HG02973 (cell line): ENCODE data around the gene CA5A.
"Not testable (repeated sequence)": the region's sequence is repeated elsewhere in the genome, so short reads cannot be mapped to it uniquely, and the experiment has no call there.

Experiments
- ATAC-seq: cut with Tn5 transposase; IDR thresholded peaks from one replicate; pipeline ENCODE4 v1.9.1; 2021; ENCODE audit warnings: moderate library complexity; ENCODE audit not compliant: unreplicated experiment

The CA5A gene

DNA sequence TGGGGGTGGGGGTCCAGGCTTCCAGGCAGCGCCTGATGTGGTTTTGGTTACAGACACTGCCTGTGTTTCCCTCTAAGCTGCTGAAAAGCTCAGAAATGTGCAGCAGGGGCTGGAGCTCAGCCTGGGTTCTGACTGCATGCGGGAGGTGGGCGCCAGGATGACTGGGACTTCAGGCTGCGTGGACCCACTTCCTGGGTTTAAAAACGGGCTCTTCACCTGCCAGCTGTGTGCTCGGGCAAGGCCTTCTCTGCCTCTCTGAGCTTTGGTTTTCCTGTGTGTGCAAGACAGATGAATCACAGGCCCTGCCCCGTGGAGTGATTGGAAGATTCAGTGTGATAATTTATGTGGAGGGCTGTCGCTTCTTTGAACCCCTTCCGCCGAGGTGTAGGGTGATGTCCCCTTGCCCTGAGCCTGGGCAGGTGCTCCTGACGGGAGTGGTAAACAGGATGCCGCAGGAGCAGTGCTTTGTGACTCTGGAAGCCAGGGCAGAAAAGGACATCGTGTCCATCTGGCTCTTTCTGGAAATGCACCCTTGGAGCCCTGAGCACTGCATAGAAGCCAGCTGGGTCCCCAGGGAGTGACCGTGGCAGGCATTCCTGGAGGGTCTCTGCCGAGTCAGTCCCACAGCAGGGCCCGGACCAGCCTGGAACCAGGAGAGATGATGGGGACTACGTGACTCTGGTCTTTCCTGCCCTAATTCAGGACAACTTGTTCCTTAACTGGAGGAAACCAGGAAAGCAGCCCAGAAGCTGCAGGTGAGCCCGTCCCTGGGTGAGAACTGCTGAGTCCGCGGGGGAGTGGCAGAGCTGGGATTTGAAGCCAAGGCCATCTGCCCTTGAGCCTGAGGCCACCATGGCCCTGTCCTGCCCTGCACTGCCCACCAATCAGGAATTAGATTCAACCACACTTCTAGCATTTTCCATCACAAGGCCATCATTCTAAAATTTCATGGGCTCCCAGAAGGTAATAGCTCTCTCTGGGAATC, 38.5 kb downstream of the CA5A start:
- ATAC-seq: no peak

DNA sequence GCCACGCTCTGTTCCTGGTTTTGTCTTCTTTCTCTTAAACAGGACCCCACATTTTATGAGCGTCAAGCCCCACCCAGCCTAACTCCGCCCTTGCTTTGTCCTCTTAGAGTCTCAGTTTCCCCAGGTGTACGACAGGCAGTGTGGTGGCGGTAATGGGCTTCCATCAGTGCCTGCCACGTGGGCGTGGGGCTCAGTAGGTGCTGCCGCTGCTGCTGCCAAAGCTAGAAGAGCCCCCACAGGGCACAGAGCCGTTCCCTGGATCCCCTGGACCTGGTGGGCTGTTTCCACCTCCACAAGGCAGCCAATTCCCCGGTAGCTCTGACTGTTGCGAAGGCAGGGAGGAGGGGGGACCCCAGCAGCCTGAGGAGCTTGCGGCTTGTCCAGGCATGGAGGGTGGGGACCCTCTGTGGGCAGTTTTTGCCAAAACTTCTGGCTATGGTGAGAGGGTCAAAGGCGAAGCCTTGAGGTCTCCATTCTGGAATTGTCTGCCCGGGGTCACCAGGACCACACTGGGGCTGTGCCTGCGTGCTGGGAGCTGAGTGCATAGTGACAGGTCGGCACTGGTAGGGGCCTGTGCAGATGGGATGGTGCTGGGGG, 39.3 kb downstream of the CA5A start:
- not testable (repeated sequence) for ATAC-seq

DNA sequence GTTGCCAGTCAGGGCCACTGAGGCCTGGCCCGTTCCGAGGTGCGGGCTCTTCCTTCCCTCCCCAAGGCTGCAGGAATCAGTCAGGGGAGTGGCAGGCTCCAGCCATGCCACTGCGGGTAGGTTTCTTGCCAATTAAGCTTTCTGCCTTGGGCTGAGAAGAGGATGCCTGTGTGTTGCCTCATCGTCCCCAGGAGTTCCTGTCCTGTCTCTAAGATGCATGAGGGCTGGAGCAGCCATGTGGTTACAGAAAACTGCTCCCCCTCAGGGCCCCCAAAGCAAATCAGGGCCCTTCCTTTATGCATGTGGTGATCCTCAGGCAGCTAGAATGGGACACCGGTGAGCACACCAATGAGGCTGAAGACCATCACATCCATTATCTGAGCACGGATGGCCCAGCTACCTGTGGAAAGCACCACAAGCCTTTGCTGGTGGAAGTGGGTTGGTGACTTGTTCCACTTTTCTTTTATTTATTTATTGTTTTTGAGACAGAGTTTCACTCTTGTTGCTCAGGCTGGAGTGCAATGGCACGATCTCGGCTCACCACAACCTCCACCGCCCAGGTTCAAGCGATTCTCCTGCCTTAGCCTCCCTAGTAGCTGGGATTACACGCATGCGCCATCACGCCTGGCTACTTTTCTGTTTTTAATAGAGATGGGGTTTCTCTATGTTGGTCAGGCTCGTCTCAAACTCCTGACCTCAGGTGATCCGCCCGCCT, 40.0 kb downstream of the CA5A start:
- ATAC-seq: not testable (repeated sequence)

DNA sequence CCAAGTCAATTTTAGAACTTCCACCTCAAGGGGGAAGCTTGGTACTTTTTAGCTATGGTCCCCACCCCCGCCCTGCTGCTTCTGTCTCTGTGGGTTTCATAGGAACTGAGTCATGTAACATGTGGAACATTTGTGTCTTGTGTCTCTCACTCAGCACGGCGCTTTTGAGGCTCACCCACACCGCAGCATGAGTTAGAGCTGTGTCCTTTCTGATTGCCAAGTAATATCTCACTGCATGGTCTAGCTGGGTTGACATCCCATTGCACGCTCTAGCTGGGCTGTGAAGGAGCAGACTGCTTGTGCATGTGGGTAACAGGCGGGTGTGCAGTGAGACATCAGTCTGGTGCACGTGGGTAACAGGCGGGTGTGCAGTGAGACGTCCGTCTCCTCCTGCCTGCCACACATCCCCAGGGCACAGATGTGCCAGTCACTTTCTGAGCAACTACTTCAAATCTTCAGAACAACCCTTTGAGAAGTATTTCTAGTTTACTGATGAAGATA, 40.6 kb downstream of the CA5A start:
- peak; percentile 71 for ATAC-seq

DNA sequence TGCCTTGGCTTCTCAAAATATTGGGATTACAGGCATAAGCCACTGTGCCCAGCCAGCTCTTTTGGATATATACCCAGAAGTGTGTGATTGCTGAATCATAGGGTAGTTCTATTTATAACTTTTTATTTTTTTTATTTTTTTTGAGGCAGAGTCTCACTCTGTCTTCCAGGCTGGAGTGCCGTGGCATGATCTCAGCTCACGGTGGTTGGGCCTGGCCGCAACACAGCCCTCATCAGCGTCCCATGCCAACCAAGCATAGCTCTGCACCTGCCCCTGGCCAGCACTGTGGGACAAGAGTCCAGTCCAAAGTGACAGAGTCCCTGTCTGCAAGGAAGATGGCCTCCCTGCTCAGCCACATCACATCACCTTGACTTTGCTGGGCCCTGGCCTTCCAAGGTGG, 42.3 kb downstream of the CA5A start:
- not testable (repeated sequence) for ATAC-seq

DNA sequence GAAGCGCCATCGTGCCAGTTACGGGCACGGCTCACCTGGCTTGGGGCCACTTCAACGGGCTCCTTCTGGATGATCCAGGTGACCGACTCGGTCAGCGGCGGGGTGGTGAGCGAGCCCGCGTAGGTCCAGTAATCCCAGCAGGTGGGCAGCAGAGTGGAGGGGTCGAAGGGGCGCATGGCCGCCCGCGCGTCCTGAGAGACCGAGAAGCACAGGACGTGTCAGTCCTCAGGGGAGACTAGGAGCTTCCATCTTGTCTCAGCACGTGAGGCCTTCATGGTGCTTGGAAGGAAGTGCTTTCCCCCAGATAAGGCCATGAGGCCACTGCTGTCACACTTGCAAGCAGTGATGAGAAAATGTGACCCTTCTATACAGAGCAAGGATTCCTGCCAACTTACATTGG, 44.6 kb downstream of the CA5A start:
- no peak for ATAC-seq

DNA sequence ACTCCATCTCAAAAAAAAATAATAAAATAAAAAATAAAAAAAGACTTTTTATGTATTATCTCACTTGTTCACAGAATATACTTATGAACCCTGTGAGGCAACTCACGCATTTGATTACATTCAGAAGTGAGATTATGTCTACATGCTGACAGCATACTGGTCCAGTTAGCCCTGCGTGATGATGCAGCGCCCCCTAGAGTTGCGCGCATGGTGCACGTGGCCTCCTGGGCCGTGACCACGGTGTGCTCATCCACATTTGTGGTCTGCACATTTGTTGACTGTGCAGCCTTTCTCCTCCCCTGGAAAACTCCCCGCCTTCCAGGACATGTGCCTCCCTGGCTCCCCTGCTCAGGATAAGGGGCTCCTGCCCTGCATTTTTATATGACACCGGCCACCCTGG, 46.6 kb downstream of the CA5A start:
- not testable (repeated sequence) for ATAC-seq

DNA sequence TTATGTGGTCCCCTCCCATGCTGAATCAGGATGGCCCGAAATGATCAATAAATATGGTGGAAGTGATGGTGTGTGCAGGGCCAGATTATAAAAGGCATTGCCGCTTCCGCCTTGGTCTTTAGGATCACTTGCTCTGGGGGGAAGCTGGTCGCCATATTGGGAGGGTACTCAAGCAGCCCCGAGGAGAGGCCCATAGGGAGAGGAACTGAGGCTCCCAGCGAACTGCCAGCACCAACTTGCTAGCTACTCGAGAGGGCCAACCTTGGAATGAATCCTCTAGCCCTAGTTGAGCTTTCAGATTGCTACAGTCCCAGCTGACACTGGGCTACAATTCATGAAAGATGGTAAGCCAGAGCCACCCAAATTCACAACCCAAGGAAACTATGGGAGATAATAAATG, 48.0 kb downstream of the CA5A start:
- ATAC-seq: not testable (repeated sequence)

DNA sequence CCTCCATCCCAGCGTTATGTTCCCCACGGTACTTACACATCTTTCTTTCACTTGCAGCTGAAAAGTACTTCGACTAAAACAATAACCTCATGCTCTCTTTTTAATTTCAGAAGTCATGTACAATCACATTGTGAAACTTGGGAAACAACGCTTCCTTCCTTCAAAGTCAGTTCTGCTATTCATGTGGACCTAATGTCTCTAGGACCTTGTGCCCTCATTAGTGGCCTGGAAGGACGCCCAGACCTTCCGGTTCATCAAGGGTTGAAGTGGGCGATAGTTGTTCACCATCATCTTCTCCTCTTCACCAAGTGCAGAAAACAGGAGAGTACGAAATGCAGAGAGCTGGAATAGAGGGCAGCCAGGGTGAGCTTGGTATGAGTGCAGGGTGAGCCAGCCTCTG, 48.4 kb downstream of the CA5A start:
- not testable (repeated sequence) for ATAC-seq

DNA sequence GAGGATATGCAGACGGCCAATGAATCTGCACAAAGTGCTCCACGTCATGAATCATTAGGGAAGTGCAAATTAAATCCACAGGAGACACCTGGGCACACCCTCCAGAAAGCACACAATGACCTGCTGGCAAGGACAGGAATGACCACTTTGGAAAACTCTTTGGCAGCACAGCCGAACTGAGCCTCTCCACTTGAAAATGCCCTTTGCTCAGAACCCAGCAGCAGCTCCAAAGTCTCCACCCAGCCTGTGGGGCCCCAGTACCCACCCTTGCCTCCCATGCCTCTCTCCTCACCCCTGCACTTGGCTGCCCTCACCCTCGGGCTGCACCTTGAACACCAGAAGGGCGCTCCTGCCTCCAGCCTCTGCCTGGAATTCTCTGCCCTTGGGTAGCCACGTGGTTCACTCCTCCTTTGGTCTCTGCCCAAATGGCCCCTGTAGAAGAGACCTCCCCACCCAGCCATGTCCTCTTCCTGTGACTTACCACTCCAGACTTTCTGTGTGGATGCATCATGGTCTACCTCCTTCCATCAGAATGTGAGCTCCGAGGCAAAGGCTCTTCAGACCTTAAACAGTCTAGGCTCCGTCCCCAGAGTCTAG, 50.9 kb downstream of the CA5A start:
- not testable (repeated sequence) for ATAC-seq

DNA sequence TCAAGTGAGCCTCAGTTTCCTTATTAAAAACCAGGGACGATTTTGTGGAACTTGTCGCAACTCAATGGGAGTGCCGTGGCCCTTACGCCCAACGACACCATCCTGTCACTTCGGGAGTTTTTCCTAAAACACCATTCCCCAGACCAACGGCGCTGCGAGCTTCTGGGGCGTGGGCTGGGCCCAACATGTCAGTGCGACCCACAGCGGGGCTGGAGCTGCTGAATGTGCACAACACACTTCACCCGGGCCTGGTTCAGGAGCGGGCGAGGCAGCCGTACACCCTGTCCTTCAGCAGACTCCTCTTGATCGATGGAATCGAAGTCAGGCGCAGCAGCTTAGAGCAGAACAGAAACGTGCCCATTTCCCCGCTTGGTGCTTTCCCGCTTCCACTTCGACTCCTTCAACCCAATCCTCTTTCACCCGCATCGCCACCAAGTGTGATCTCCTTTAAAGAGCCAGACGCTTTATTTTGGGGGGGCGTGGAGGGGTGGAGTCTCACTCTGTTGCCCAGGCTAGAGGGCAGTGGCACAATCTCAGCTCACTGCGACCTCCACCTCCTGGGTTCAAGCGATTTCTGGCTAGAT, 53.8 kb downstream of the CA5A start:
- no peak for ATAC-seq

DNA sequence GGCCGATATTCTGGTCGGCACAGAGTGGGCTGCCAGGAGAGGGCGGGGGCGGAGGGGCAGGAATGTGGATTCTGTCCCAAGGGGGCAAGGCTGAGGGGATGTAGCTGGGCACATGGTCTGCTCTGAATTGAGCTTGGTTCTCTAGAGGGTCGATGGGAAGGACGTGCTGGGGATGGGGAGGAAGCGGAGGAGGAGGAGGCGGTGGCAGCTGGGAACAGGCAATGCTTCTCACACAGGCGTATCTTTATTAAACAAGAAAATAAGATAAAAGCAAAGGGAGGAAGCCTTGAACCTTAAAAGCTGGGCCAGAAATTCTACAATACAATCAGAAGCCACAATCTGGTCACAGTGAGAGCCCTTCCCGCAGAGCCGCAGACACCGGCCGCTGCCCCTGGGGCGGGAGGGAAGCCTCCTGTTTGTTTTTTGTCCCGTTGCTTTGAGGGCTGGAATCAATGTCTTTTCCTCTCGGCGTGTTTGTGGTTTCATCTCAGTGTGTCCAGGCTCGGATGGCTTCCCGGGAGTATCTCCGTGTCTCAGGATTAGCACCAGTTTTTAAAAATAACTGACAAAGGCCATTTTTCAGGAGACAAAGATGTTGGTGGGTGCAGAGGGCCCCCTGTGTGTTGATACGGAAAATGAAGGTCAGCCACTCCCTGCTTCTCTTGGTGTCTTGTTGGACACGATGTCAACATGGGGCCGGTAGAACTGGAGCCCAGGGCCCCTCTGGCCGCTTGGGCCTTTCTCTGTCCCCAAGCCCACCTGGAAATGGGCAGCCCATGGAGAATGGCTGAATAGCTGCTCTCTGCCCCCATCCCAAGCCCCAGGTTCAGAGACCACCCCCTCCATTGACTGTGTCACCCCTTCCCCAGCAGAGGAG, 54.8 kb downstream of the CA5A start:
- no peak for ATAC-seq

DNA sequence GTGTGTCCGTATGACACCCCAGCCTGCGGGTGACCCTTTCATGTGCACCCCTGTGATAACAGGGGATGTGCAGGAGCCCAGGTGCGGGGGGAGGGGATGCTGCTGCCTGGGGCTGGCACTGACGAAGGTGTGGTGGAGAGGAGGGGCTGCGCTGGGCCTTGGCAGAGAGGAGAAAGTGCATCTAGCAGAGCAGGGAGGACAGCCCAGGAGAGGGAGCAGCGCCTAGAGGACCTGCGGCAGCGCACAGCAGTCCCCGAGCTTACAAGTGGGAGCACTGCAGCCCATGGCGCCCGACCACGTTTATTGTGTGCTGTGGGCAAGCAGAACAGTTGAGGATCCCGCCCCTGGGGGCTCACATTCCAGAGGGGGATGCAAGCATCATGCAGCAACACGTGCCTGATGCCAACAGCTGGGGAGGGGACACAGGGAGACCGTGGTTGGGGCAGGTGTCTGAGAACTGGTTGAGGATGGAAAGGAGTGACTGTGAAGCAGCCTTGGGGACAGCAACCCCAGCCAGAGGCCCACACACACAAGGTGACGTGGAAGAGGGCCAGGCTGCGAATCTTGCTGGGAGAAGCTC, 56.1 kb downstream of the CA5A start:
- ATAC-seq: no peak

DNA sequence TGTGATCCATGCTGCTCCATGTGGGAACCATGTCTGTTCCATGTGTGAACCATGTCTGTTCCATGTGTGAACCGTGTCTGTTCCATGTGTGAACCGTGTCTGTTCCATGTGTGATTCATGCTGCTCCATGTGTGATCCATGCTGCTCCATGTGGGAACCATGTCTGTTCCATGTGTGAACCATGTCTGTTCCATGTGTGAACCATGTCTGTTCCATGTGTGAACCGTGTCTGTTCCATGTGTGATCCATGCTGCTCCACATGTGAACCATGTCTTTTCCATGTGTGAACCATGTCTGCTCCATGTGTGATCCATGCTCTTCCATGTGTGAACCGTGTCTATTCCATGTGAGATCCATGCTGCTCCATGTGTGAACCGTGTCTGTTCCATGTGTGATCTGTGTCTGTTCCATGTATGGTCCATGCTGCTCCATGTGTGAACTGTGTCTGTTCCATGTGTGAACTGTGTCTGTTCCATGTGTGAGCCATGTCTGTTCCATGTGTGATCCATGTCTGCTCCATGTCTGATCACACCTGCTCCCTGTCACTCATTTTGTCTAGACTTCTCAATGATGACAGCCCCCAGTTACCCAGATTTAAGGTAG, 56.8 kb downstream of the CA5A start:
- not testable (repeated sequence) for ATAC-seq

DNA sequence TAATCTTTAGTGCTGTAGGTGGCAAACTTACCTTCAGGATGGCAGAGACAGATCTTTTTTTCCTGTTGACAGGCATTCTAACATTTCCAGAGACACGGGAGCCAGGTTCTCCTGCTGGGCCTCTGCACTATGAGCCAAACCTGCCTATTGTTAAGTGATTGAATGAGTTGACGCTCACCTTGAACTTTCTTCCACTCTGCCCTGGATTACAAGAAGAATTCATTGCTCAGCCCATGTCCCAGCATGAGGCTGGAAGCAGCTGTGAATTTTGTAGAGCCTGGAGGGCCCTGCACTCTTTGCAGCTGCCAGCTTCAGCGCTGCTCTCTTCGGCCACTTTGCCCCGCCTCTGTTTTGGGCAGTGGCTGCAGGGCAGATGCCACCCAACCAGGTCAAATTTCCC, 57.6 kb downstream of the CA5A start:
- ATAC-seq: no peak

DNA sequence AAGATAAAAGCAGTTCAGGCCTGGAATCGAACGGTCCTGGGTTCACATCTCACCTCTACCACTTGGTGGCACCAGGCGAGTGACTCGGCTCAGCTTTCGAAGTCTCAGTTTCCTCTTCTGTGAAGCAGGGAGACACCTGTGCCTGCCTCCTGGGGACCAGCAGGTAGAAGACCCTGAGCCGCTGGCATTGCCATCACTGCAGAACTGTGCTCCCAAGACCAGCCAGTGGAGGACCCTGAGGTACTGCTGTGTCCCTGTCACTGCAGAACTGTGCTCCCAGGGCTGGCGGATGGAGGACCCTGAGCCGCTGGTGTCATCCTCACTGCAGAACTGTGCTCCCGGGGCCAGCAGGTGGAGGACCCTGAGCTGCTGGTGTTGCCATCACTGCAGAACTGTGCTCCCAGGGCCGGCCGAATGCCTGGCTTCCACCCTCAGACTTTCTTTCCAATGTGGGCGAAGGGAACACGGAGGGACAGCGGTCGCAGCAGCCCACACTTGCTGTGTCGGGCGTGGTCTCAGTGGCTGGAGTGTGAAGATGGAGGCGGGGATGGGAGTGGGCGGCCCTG, 58.3 kb downstream of the CA5A start:
- no peak for ATAC-seq

DNA sequence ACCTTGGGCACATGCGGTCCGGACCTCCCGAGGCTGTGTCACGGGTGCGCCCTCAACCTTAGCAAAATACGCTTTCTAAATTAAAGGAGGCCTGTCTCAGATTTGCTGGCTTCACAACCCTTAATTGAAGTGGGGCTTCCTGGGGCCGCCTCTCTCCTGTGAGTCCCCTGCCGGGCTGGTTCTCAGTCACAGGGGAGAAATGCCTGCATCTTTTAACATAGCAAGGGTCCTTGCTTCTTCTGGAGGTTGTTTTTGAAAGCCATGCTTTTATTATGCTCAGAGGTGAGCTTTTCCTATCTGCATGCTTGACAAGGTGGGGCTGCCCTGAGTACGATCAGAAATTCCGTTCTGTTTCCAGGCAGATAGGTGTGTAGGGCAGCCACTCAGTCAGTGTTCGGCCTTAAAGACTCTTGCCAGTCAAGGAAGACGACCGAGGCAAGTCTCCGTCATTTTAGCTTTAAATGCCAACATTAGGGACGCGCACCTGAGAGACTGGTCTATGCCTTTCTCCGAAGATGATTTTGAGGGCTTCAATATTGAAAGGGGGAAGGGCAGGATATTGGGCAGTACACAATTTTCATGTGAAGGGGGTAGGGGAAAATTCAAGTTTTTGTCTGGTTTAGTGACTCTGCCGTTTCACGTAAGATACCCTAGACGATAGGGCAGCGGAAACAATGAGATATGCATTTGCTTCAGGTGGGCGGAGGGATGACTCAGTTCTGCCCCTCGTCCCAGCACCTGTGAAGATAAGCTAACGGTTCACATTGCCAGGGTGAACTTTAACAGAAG, 61.5 kb downstream of the CA5A start:
- ATAC-seq: no peak
